HG03521 (cell line): ENCODE measurements around the gene IL20RA.
"Not testable (repeated sequence)": the region's sequence is repeated elsewhere in the genome, so short reads cannot be mapped to it uniquely, and the experiment has no call there.

Experiments
- ATAC-seq: cut with Tn5 transposase; IDR thresholded peaks from one replicate; pipeline ENCODE4 v1.9.1; 2021; ENCODE audit warnings: mild to moderate bottlenecking, moderate library complexity; ENCODE audit not compliant: unreplicated experiment

IL20RA gene

GRCh38 chr6:136977075-136977474 is 67.7 kb downstream of the IL20RA start:
- no peak for ATAC-seq

- no peak for ATAC-seq
Measured at GRCh38 chr6:136975089-136975715, 69.6 kb downstream of the IL20RA start.

GRCh38 chr6:136973781-136974180 is 71.0 kb downstream of the IL20RA start:
- not testable (repeated sequence) for ATAC-seq

GRCh38 chr6:136971609-136972008 is 73.2 kb downstream of the IL20RA start:
- ATAC-seq: no peak

- ATAC-seq: no peak
Measured at GRCh38 chr6:136969930-136970329, 74.8 kb downstream of the IL20RA start.

GRCh38 chr6:136969433-136969832 is 75.3 kb downstream of the IL20RA start:
- ATAC-seq: no peak

GRCh38 chr6:136968837-136969236 is 75.9 kb downstream of the IL20RA start:
- ATAC-seq: no peak

GRCh38 chr6:136967876-136968752 is 76.7 kb downstream of the IL20RA start:
- ATAC-seq: peak; percentile 92

- ATAC-seq: no peak
Measured at GRCh38 chr6:136964398-136964797, 80.4 kb downstream of the IL20RA start.

GRCh38 chr6:136963259-136963658 is 81.5 kb downstream of the IL20RA start:
- ATAC-seq: no peak

GRCh38 chr6:136962661-136963060 is 82.1 kb downstream of the IL20RA start:
- no peak for ATAC-seq

- no peak for ATAC-seq
Measured at GRCh38 chr6:136961848-136962247, 82.9 kb downstream of the IL20RA start.

- no peak for ATAC-seq
Measured at GRCh38 chr6:136960781-136961180, 84.0 kb downstream of the IL20RA start.

GRCh38 chr6:136959935-136960334 is 84.8 kb downstream of the IL20RA start:
- ATAC-seq: not testable (repeated sequence)

- ATAC-seq: no peak
Measured at GRCh38 chr6:136959471-136959891, 85.3 kb downstream of the IL20RA start.

- ATAC-seq: no peak
Measured at GRCh38 chr6:136958168-136958567, 86.6 kb downstream of the IL20RA start.

- ATAC-seq: no peak
Measured at GRCh38 chr6:136956590-136957544, 87.9 kb downstream of the IL20RA start.

- ATAC-seq: no peak
Measured at GRCh38 chr6:136955123-136955522, 89.6 kb downstream of the IL20RA start.

- no peak for ATAC-seq
Measured at GRCh38 chr6:136952714-136953260, 92.0 kb downstream of the IL20RA start.

- ATAC-seq: no peak
Measured at GRCh38 chr6:136950436-136951126, 94.2 kb downstream of the IL20RA start.
